GM19395 (cell line): ENCODE results near the gene C3orf18.

Source experiments
- ATAC-seq: cut with Tn5 transposase; IDR thresholded peaks from one replicate; pipeline ENCODE4 v1.9.1; 2021; ENCODE audit warnings: mild to moderate bottlenecking, moderate library complexity; ENCODE audit not compliant: unreplicated experiment

The C3orf18 gene

GRCh38 chr3:50567386-50568167 is at the start of gene C3orf18:
TSS of gene C3orf18 (minus strand) at chr3:50567747. CDS start at chr3:50565699, 2,048 bp downstream.
- ATAC-seq = peak; percentile 81

DNA sequence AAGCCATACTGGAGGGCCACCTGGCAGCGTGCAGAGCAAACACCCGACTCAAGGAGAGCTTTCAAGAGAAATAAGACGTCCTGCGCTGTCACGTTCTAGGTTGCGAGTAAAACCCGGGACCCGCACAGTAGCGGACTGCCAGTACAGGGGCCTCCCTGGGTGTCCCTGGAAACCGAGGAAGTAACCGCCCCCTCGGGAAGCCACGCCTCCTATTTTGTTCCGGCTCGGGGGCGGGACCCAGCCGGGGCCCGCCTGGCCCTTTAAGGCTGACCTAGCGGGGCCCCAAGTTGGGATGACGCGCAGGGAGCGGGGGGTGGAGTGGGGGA is 49.2 kb upstream of the C3orf18 start:
- peak; percentile 67 for ATAC-seq

- peak; percentile 27 for ATAC-seq
These were observed 48.6 kb upstream of the C3orf18 start for GRCh38 chr3:50616003-50616769.

DNA sequence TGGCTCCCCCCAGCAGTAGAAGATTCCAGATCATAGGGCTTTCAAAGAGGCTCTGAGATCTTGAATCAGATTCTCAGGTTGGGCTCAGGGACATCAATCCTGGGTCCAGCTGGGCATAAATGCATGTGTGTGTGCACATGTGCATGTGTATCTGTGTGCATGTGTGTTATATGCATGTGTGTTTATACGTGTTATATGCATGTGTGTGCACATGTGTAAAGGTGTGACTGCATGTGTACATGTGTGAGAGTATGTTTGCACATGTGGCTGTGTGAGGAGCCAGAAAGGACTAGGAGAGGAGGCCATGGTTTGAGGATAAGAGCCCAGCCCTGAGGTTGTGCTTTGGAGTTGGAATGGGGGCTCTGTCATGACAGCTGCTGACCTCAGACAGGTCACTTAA is 47.6 kb upstream of the C3orf18 start:
- no peak for ATAC-seq

- ATAC-seq = no peak
These were observed 45.7 kb upstream of the C3orf18 start for GRCh38 chr3:50612970-50613846.

GRCh38 chr3:50612234-50612882 is 44.8 kb upstream of the C3orf18 start:
- ATAC-seq = peak; percentile 16

GRCh38 chr3:50611464-50612233 is 44.1 kb upstream of the C3orf18 start, which contains the start of gene CISH:
TSS of gene CISH (minus strand) at chr3:50611774. CDS start at chr3:50611650, 124 bp downstream.
- ATAC-seq = peak; percentile 75

GRCh38 chr3:50610992-50611463 is 43.5 kb upstream of the C3orf18 start:
- ATAC-seq = no peak

- ATAC-seq = no peak
These were observed 42.8 kb upstream of the C3orf18 start for GRCh38 chr3:50610181-50610971.

DNA sequence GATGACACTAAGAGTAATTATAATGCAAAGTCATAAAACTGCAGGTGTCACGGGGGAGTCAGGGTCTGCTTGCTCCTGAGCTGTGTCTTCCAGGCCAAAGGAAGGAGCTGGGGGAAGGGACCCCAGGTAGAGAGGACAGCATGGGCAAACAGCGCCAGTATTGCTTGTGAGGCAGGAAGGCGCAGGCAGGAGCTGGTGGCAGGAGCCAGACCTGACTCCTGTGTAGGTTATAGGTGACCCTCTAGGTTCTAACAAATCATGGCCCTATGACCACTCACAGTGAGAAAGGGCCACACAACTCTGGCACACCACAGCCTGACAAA is 42.2 kb upstream of the C3orf18 start:
- ATAC-seq = no peak

- no peak for ATAC-seq
These were observed 41.7 kb upstream of the C3orf18 start for GRCh38 chr3:50609071-50609762.

DNA sequence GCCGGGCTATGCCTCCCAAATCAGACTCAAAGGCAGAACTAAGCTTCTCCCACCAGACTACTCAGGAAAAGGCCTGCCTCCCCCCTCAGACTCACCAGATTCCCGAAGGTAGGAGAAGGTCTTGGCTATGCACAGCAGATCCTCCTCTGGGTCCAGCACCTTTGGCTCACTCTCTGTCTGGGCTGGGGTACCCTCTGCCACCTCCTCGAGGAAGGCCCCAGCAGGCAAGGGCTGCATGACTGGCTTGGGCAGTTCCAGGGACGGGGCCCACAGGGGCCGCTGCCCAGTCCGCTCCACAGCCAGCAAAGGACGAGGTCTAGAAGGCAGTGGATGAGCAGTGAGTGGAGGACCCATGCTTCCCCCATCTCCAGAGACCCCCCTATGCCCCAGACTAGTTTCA is 40.7 kb upstream of the C3orf18 start:
- no peak for ATAC-seq

DNA sequence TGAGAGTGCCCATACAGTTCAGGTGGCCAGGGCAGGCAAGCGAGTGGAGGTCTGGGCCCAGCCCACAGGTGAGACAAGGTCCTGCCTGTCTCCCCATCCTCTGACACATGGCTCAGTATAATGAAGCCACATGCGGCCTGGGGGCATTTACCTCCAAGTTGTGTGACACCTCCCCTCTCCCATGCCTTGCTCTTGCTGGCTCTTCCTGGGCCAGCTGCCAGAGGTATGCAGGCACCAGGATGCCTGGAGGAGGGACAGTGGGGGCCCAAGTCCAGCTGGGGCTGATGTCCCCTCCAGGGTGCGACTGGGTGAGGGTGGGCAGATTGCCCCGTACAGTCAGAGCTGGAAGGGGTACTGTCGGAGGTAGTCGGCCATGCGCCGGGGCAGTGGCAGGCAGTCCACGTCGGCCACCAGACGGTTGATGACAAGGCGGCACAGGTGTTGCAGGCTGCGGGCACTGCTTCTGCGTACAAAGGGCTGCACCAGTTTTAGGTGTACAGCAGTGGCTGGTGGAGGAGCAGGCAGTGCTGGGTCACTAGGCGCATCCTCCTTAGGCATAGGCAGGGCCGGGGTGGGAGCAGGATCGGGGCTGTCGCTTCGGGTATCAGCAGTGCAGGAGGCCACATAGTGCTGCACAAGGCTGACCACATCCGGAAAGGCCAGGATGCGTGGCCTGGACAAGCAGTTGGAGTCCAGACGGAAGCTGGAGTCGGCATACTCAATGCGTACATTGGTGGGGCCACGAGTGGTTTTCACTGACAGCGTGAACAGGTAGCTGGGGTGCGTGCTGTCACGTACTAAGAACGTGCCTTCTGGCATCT is 39.9 kb upstream of the C3orf18 start:
- ATAC-seq = no peak

GRCh38 chr3:50606596-50606995 is 39.0 kb upstream of the C3orf18 start:
- ATAC-seq = no peak

- ATAC-seq = no peak
These were observed 38.4 kb upstream of the C3orf18 start for GRCh38 chr3:50605901-50606326.

GRCh38 chr3:50604628-50605588 is 37.4 kb upstream of the C3orf18 start:
- ATAC-seq = no peak
